H1 (cell line): Measurements from ENCODE around the gene CYTH1. TPM values are rescaled to one million over a fixed set of nuclear protein-coding genes. Genes with fewer than 3 reads are reported as not detected.

Source experiments
- CTCF ChIA-PET: fragments of 300-600 bp; sonication (Branson Sonifier 250); formaldehyde crosslinking; loops from one replicate; lab custom pipeline; 2021; ENCODE audit not compliant: partially characterized antibody; lab: Charles Lee
- POLR2A ChIA-PET: fragments of 300-600 bp; sonication (Branson Sonifier 250); formaldehyde crosslinking; loops from one replicate; lab custom pipeline; 2021; ENCODE audit warnings: inconsistent platforms; ENCODE audit not compliant: partially characterized antibody; lab: Charles Lee
- DNase-seq, 2 experiments: peaks; one replicate each; pipeline versions ENCODE4 v3.0.0 to v3.0.0-alpha.2; 2010 to 2022; ENCODE audit warnings: low spot score in 2 of 2, low read depth in 1 of 2, mixed read lengths in 1 of 2
- FAIRE-seq: peaks from 2 replicates; lab custom pipeline; 2011; peaks lifted over from hg19 to GRCh38; lab: Jason Lieb, UNC
- H2AFZ ChIP-seq: 2 replicates; pipeline ENCODE4 v1.8.1; 2012; ENCODE audit warnings: low read length, inconsistent platforms
- H2AK5ac ChIP-seq: 2 replicates; pipeline ENCODE4 v1.6.1; 2013; ENCODE audit warnings: low read depth, low read length
- H2BK120ac ChIP-seq: replicated peaks from 2 replicates; pipeline ENCODE3; 2013; ENCODE audit warnings: low read depth, low read length, inconsistent platforms
- H2BK12ac ChIP-seq: 2 replicates; pipeline ENCODE4 v1.6.1; 2013; ENCODE audit warnings: low read depth, low read length
- H2BK15ac ChIP-seq: 2 replicates; pipeline ENCODE4 v1.6.1; 2013; ENCODE audit warnings: low read length
- H2BK20ac ChIP-seq: 2 replicates; pipeline ENCODE4 v1.6.1; 2013; ENCODE audit warnings: low read length
- H2BK5ac ChIP-seq: 2 replicates; pipeline ENCODE4 v1.6.1; 2013; ENCODE audit warnings: low read depth, low read length
- H3K14ac ChIP-seq: 2 replicates; pipeline ENCODE4 v1.6.1; 2013; ENCODE audit warnings: inconsistent platforms; ENCODE audit not compliant: insufficient read length
- H3K18ac ChIP-seq: 2 replicates; pipeline ENCODE4 v1.6.1; 2013; ENCODE audit warnings: low read length; ENCODE audit errors: extremely low read depth
- H3K23ac ChIP-seq: 2 replicates; pipeline ENCODE4 v1.6.1; 2013; ENCODE audit warnings: inconsistent platforms; ENCODE audit not compliant: insufficient read length
- H3K23me2 ChIP-seq: 2 replicates; pipeline ENCODE4 v1.6.1; 2013; ENCODE audit warnings: low read depth, low read length
- H3K27ac ChIP-seq: 2 replicates; pipeline ENCODE4 v1.6.1; 2011; ENCODE audit warnings: low read depth, low read length, inconsistent platforms
- H3K27me3 ChIP-seq, 4 experiments: replicated peaks in 1 of 4; 1 replicate in 1 of 4; 2 replicates in 3 of 4; pipeline versions ENCODE4 v1.6.1 to v1.8.1; 2011 to 2013; ENCODE audit warnings: low read length in 3 of 4, mild to moderate bottlenecking in 3 of 4, inconsistent platforms in 2 of 4, mixed read lengths in 2 of 4, moderate library complexity in 1 of 4; ENCODE audit not compliant: control insufficient read depth in 3 of 4, insufficient read depth in 3 of 4; ENCODE audit errors: extremely low read depth in 1 of 4
- H3K36me3 ChIP-seq, 4 experiments: 2 replicates each; pipeline versions ENCODE4 v1.6.1 to v1.8.1; 2011 to 2013; ENCODE audit warnings: mild to moderate bottlenecking in 4 of 4, low read length in 3 of 4, moderate library complexity in 2 of 4, control low read depth in 1 of 4, inconsistent platforms in 1 of 4; ENCODE audit not compliant: insufficient read depth in 4 of 4, control insufficient read depth in 2 of 4
- H3K4ac ChIP-seq: replicated peaks from 2 replicates; pipeline ENCODE3; 2013; ENCODE audit warnings: low read length, low read depth, mixed read lengths, inconsistent platforms; ENCODE audit not compliant: insufficient read length
- H3K4me1 ChIP-seq, 4 experiments: replicated peaks in 1 of 4; 1 replicate in 1 of 4; 2 replicates in 3 of 4; pipeline versions ENCODE4 v1.6.1 to v1.8.1; 2011 to 2013; ENCODE audit warnings: low read length in 3 of 4, inconsistent platforms in 2 of 4, mixed read lengths in 1 of 4; ENCODE audit not compliant: insufficient read depth in 4 of 4, control insufficient read depth in 3 of 4
- H3K4me2 ChIP-seq, 2 experiments: 2 replicates each; pipeline versions ENCODE4 v1.6.1 to v1.8.1; 2011 to 2013; ENCODE audit warnings: low read depth in 2 of 2, low read length in 2 of 2, control low read depth in 1 of 2, inconsistent platforms in 1 of 2, mild to moderate bottlenecking in 1 of 2; ENCODE audit not compliant: insufficient read depth in 1 of 2
- H3K4me3 ChIP-seq, 4 experiments: fragments of 200-600, 300-600 bp in 1 of 4; sonication (generic), shearing (Covaris generic), sonication (Bioruptor Twin) in 1 of 4; 2 replicates each; pipeline versions ENCODE4 v1.5.1 to v1.8.1; 2011 to 2016; ENCODE audit warnings: low read length in 4 of 4, low read depth in 3 of 4, control low read depth in 2 of 4, inconsistent platforms in 2 of 4, mild to moderate bottlenecking in 2 of 4, mixed read lengths in 1 of 4, moderate library complexity in 1 of 4; ENCODE audit not compliant: insufficient read depth in 2 of 4; ENCODE audit errors: extremely low read depth in 1 of 4
- H3K56ac ChIP-seq: replicated peaks from 2 replicates; pipeline ENCODE3; 2013; ENCODE audit warnings: low read depth, mild to moderate bottlenecking, mixed read lengths, low read length, inconsistent platforms; ENCODE audit not compliant: insufficient read length
- H3K79me1 ChIP-seq: 2 replicates; pipeline ENCODE4 v1.6.1; 2013; ENCODE audit warnings: low read depth, low read length, control low read depth
- H3K79me2 ChIP-seq, 2 experiments: 2 replicates each; pipeline versions ENCODE4 v1.6.1 to v1.8.1; 2012 to 2013; ENCODE audit warnings: low read length in 2 of 2, mild to moderate bottlenecking in 2 of 2, inconsistent platforms in 1 of 2; ENCODE audit not compliant: insufficient read depth in 2 of 2, control insufficient read depth in 1 of 2
- H3K9ac ChIP-seq, 4 experiments: replicated peaks in 1 of 4; 1 replicate in 1 of 4; 2 replicates in 3 of 4; pipeline versions ENCODE4 v1.6.1 to v1.8.1; 2011 to 2013; ENCODE audit warnings: low read depth in 3 of 4, low read length in 3 of 4, control low read depth in 2 of 4, mild to moderate bottlenecking in 2 of 4, moderate library complexity in 2 of 4, inconsistent platforms in 1 of 4; ENCODE audit errors: extremely low read depth in 1 of 4
- H3K9me3 ChIP-seq, 2 experiments: 2 replicates each; pipeline versions ENCODE4 v1.6.1 to v1.8.1; 2012 to 2013; ENCODE audit warnings: mild to moderate bottlenecking in 2 of 2, moderate library complexity in 2 of 2, control low read depth in 1 of 2, inconsistent platforms in 1 of 2, low read depth in 1 of 2, low read length in 1 of 2, mixed read lengths in 1 of 2; ENCODE audit not compliant: insufficient read depth in 2 of 2
- H4K20me1 ChIP-seq, 2 experiments: replicated peaks in 1 of 2; 2 replicates each; pipeline versions ENCODE3 to v1.8.1; 2011 to 2013; ENCODE audit warnings: inconsistent platforms in 2 of 2, low read length in 2 of 2, mild to moderate bottlenecking in 1 of 2; ENCODE audit not compliant: insufficient read depth in 2 of 2, control insufficient read depth in 1 of 2
- H4K5ac ChIP-seq: 2 replicates; pipeline ENCODE4 v1.6.1; 2013; ENCODE audit warnings: low read length, low read depth, mixed read lengths, inconsistent platforms; ENCODE audit not compliant: insufficient read length
- H4K8ac ChIP-seq: 2 replicates; pipeline ENCODE4 v1.8.0; 2013; ENCODE audit warnings: mild to moderate bottlenecking, moderate library complexity, low read length, inconsistent platforms; ENCODE audit not compliant: insufficient read depth; ENCODE audit errors: extremely low read depth
- H4K91ac ChIP-seq: replicated peaks from 2 replicates; pipeline ENCODE3; 2013; ENCODE audit warnings: low read length, mixed read lengths, inconsistent platforms; ENCODE audit not compliant: insufficient read length
- BACH1 ChIP-seq: IDR thresholded peaks from 2 replicates; pipeline ENCODE4 v1.6.1; 2012; ENCODE audit warnings: low read length, improper control_type of control experiment
- CTCF ChIP-seq, 3 experiments: IDR thresholded peaks; 1 replicate in 2 of 3; 2 replicates in 1 of 3; pipeline versions ENCODE4 v1.5.1 to v1.6.1; 2011; ENCODE audit warnings: low read length in 3 of 3, mild to moderate bottlenecking in 3 of 3, inconsistent platforms in 2 of 3, low read depth in 1 of 3, moderate library complexity in 1 of 3; ENCODE audit not compliant: insufficient read depth in 1 of 3; ENCODE audit errors: control extremely low read depth in 1 of 3
- E2F6 ChIP-seq: IDR thresholded peaks from 2 replicates; pipeline ENCODE4 v1.6.1; 2012; ENCODE audit warnings: inconsistent platforms
- HDAC6 ChIP-seq: IDR thresholded peaks from one replicate; pipeline ENCODE4 v1.7.1; 2012; ENCODE audit warnings: low read depth, mild to moderate bottlenecking, inconsistent platforms, low read length, moderate library complexity
- NANOG ChIP-seq: IDR thresholded peaks from 2 replicates; pipeline ENCODE4 v1.6.1; 2011; ENCODE audit warnings: low read length, low read depth, mild to moderate bottlenecking, inconsistent platforms; ENCODE audit not compliant: insufficient read depth, poor library complexity, severe bottlenecking
- NRF1 ChIP-seq: IDR thresholded peaks from 2 replicates; pipeline ENCODE4 v1.6.1; 2011; ENCODE audit warnings: mild to moderate bottlenecking, low read depth, low read length, improper control_type of control experiment
- RBBP5 ChIP-seq: IDR thresholded peaks from 2 replicates; pipeline ENCODE4 v1.7.1; 2012; ENCODE audit warnings: low read depth, mild to moderate bottlenecking, inconsistent platforms, low read length, moderate library complexity, borderline replicate concordance
- RXRA ChIP-seq: IDR thresholded peaks from 2 replicates; pipeline ENCODE4 v1.6.1; 2011; ENCODE audit warnings: low read depth, mild to moderate bottlenecking, low read length, moderate library complexity; ENCODE audit not compliant: insufficient read depth
- TEAD4 ChIP-seq: IDR thresholded peaks from 2 replicates; pipeline ENCODE4 v1.6.1; 2012; ENCODE audit warnings: low read depth, low read length, inconsistent platforms, mixed read lengths
- WGBS, 2 experiments: shearing (Covaris generic) in 1 of 2; methylation state at CpG; one replicate each; pipeline versions ENCODE4 v1.1.6 to v1.1.7; 2013 to 2015; ENCODE audit warnings: low lambda C conversion rate in 2 of 2, mixed read lengths in 2 of 2, inconsistent platforms in 1 of 2, low coverage in 1 of 2, missing lambda C conversion rate in 1 of 2; ENCODE audit not compliant: insufficient replicate concordance in 2 of 2, insufficient coverage in 1 of 2, insufficient read length in 1 of 2; ENCODE audit errors: extremely low coverage in 1 of 2, missing lambda C conversion rate in 1 of 2; 5-methylcytosine and 5-hydroxymethylcytosine counted together
- polyA plus RNA-seq, 7 experiments: library from polyadenylated mRNA; depleted of rRNA in 3 of 7; stranded (reverse) in 5 of 7; unstranded in 2 of 7; fragments of >200 nt in 5 of 7; fragments of 200-250 nt in 2 of 7; gene quantifications; 1 replicate in 5 of 7; 2 replicates in 1 of 7; 4 replicates in 1 of 7; pipeline versions ENCODE4 v1.2.1 to v1.2.3, GENCODE V29; 2011 to 2013; ENCODE audit warnings: missing spikeins in 2 of 7, mixed read lengths in 2 of 7
- total RNA-seq: library from RNA; stranded (reverse); fragmentation: NEBNext Ultra II Directional; extraction: Animal tissue kit (Norgen Biotek cat#: 25700); gene quantifications from 2 replicates; pipeline ENCODE4 v1.2.1, GENCODE V29; 2021

CYTH1 gene
- total and polyA plus RNA-seq, 2 of the 8 experiments (the other 6 are each of a cell fraction or from before 2014, with no cell fraction given), result 12.8 to 14.8 TPM

- no peak overlapping the region for H3K4me3 ChIP-seq
- H2BK20ac ChIP-seq, result no peak overlapping the region
- no peaks in the 10 kb centered on the region for H3K36me3 ChIP-seq
- H2BK12ac ChIP-seq, result no peak overlapping the region
- H3K9ac ChIP-seq, result no peak overlapping the region
- no peak overlapping the region for H2AK5ac ChIP-seq
- H3K4me2 ChIP-seq, result no peak overlapping the region
- H3K18ac ChIP-seq, result no peak overlapping the region
- H2AFZ ChIP-seq, result no peak overlapping the region
- H2BK5ac ChIP-seq, result no peak overlapping the region
- DNase-seq, result no peak
- H3K23ac ChIP-seq, result no peak overlapping the region
- ChIA-PET CTCF (interaction anchor here (1.1 kb wide), 1 partner anchor 57 kb away, joined by 5 read pairs; no protein-coding TSS in a partner anchor), POLR2A (no interaction called here)
- no peak overlapping the region for H3K14ac ChIP-seq
- no peak overlapping the region for H2BK120ac ChIP-seq
- no peak for FAIRE-seq
- H3K27me3 ChIP-seq, result no peaks in the 10 kb centered on the region
- H4K20me1 ChIP-seq, result peaks cover 0 to 6% of the 10 kb centered on the region in 2 experiments
- no peak overlapping the region for H2BK15ac ChIP-seq
- WGBS, 2 experiments, result 91% methylated on average over 3 of the region's 3 CpGs; no CpG with 5 or more reads in 1 of the 2 experiments
- H3K23me2 ChIP-seq, result peaks cover 2% of the 10 kb centered on the region; the same call in 1 of the 2 replicates
- H4K8ac ChIP-seq, result no peak overlapping the region
- H3K4me1 ChIP-seq, result no peaks in the 10 kb centered on the region; a peak in 1 of 7 replicates
- peaks cover 0 to 4% of the 10 kb centered on the region in 2 experiments; a peak in 2 of 4 replicates for H3K79me2 ChIP-seq
- H3K56ac ChIP-seq, result no peak overlapping the region
- no peak overlapping the region for H4K91ac ChIP-seq
- H3K27ac ChIP-seq, result no peak overlapping the region
- H3K9me3 ChIP-seq, result no peaks in the 10 kb centered on the region; a peak in 1 of 4 replicates
- H3K4ac ChIP-seq, result no peak overlapping the region
- peaks cover 9% of the 10 kb centered on the region for H3K79me1 ChIP-seq
- H4K5ac ChIP-seq, result no peak overlapping the region
- no peak for TF ChIP-seq BACH1
- TF ChIP-seq E2F6, result no peak
- TF ChIP-seq CTCF (IDR thresholded peaks at IDR 0.05; ENCODE audit: control extremely low read depth in 1 of 3, insufficient read depth in 1 of 3, low read depth in 1 of 3, low read length in 3 of 3), result no peak
- no peak for TF ChIP-seq RBBP5
- no peak for TF ChIP-seq TEAD4
- TF ChIP-seq NANOG, result no peak
- no peak for TF ChIP-seq NRF1
- no peak for TF ChIP-seq HDAC6
- TF ChIP-seq RXRA, result no peak
Observed at GRCh38 chr17:78765821-78766220, 16.3 kb downstream of the CYTH1 start.
